Epithelial cell of alveolus of lung (primary cell): ENCODE measurements around the gene CTSA. TPM values are rescaled to one million over a fixed set of nuclear protein-coding genes. Genes with fewer than 3 reads are reported as not detected.

ENCODE experiments used
- total RNA-seq: library from RNA; depleted of rRNA; stranded (reverse); fragments of >200 nt; gene quantifications from 2 replicates; pipeline ENCODE4 v1.2.1, GENCODE V29; 2015

CTSA gene
- 93.3 and 101 TPM in 2 replicates for total RNA-seq

DNA sequence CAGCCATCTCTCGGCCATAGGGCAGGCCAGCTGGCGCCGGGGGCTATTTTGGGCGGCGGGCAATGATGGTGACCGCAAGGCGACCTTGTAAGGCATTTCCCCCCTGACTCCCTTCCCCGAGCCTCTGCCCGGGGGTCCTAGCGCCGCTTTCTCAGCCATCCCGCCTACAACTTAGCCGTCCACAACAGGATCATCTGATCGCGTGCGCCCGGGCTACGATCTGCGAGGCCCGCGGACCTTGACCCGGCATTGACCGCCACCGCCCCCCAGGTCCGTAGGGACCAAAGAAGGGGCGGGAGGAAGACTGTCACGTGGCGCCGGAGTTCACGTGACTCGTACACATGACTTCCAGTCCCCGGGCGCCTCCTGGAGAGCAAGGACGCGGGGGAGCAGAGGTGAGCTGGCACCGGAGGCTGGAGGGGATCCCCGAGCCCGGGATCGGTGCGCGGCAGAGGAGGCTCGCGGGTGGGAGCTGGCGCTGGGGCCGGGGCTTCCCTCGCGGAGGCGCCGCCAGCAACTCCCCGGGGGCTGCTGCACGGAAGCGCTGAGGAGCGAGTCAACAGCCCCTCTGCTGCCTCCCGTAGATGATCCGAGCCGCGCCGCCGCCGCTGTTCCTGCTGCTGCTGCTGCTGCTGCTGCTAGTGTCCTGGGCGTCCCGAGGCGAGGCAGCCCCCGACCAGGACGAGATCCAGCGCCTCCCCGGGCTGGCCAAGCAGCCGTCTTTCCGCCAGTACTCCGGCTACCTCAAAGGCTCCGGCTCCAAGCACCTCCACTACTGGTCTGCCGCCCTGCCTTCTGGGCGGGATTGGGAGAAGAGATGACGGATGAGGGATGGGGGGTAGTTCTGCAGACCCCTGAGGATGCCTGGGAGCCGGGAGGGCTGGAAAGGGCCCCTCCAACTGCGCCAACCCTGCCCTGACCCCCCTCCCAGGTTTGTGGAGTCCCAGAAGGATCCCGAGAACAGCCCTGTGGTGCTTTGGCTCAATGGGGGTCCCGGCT, at the start of gene CTSA, which contains the start of gene NEURL2:
TSS of gene CTSA (plus strand) at position 351 of the 999 bp plus-strand sequence. CDS start at position 585, 234 bp downstream.
TSS of gene NEURL2 (minus strand) at position 224 of the 999 bp plus-strand sequence. CDS start at position 7, 217 bp downstream.

DNA sequence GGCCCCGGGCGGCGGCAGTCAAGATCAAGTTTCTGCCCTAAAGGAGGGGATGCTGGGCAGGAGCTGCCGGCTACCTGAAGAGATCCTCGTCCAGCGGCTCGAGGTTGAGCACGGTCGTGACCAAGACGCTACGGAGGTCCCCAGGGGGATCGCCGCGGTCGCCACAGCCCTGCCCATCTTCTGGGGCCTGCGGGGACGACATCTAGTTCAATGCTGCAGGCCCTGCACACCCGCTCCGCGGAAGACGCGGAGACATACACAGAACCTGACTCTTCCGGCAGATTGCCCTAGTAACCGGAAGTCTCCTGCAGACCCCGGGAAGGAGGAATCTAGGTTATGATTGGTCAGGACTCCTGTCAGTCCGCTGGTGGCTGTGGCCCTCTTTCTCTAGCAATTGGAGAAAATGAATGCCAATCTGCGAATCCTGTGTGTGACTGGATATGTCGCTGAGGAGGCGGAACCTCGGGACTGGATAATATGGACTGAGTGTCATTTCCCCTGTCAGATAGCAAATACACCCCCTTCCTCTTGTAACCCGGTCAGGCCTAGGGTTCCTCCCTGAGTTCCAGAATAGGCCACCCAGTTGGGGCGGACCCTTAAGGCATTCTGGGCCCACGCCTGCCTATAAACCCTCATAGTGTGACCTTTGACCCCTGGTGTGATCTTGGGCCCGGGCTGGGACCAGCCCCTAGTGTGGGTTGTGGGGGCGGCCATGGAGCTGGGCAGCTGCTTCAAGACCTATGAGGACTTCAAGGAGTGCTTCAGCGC, 33.8 kb upstream of the CTSA start, which contains the start of the genes ACOT8 and ZSWIM3:
TSS of gene ACOT8 (minus strand) at position 279 of the 768 bp plus-strand sequence. CDS start at position 202, 77 bp downstream.
TSS of gene ZSWIM3 (plus strand) at position 501 of the 768 bp plus-strand sequence. CDS start at position 713, 212 bp downstream.

DNA sequence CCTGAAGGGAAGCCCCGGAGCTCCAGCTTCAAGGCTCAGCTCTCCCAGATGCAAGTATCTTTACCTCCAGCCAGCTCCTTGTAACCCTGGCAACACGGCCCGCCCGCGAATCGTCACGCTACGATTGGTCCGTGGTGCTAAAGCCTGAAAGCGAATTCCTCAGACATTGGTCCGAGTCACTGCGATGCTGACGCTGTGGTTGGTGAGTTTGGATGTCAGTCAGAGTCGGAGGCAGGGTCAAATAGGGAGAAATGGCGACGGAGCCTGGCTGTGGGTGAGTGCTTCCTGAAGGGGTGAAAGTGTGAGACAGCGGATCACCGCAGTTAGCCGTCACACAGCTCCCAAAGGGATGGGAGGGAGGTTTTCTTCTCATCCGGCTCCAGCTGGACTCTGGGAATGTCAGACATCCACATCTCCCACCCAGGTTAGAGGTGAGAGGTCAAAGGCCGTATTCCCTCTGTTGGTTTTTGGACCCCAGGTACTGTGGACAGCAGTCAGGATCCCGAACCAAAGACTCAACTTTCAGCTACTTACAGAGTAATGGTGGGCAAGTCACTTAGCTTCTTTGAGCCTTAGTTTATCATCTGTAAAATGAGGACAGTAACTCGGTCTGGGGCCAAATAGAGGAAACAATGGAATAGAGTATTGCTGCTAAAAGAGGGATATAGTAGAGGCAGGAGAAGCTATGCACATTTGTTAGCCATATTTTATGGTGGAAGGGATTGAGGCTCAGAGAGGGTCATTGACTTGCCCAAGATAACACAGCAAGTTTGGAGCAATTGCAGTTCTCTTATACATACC, 9.9 kb upstream of the CTSA start, which contains the start of gene ZSWIM1:
TSS of gene ZSWIM1 (plus strand) at position 240 of the 801 bp plus-strand sequence. CDS start 1,366 bp downstream, outside the sequence.

DNA sequence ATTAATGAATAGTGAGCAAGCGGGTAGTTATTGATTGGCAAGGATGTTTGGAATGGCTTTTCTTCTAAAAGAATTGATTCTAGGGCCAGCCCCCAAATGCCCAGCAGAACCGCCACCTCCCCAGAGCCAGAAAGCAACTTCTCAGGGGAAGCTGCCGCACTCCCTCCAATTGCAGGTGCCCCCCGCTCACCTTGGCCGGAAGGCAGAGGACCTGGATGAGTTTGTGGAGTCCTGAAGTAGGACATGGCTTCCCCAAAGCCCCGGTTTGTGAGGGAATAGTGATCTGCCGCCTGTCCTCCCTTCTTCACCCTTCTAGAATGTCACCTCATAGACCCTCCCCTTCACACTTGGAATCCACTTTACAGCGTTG, 3.8 kb upstream of the CTSA start, which contains the start of gene SPATA25:
TSS of gene SPATA25 (minus strand) at position 277 of the 370 bp plus-strand sequence. CDS start at position 245, 32 bp downstream.

DNA sequence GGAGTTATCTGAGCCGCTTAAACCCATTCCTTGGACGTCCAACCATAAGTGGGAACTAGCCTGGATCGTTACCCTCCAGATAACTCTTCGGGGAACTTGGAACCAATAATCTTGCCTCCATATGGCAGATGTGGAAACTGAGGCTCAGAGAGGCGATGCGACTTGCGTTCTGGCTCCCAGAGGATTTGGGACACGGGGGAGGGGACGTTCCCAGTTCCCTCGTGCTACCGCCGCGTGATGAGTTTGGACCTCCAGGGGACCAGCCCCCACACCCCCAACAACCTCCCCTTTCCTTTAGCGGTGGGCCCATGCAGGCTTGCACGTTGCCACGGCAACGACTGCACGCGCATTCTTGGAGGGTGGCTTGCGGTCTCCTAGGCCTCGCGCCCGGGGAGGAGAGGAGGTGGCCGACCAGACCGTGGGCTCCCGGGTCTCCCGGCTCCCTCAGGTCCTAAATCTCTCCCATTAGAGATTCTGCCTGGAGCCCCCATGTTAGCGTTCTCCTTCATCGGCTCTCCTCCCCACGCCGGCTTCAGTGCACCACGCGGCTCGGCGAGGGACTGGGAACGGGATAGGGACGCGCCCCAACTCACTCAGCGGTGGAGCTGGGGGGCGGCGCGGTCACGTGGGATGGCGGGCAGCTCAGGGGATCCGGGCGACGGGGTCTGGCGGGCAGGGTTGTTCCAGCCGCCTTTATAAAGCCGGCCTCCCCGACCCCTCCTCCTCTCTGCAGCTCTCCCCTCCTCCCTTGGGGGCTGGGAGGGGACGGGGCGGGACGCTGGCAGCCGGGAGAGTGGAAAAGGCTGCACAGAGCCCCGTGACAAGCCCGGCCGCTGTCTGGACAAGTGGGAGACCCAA, 20.6 kb downstream of the CTSA start, which contains the start of gene PLTP:
TSS of gene PLTP (minus strand) at position 670 of the 858 bp plus-strand sequence. CDS start 703 bp downstream, outside the sequence.

DNA sequence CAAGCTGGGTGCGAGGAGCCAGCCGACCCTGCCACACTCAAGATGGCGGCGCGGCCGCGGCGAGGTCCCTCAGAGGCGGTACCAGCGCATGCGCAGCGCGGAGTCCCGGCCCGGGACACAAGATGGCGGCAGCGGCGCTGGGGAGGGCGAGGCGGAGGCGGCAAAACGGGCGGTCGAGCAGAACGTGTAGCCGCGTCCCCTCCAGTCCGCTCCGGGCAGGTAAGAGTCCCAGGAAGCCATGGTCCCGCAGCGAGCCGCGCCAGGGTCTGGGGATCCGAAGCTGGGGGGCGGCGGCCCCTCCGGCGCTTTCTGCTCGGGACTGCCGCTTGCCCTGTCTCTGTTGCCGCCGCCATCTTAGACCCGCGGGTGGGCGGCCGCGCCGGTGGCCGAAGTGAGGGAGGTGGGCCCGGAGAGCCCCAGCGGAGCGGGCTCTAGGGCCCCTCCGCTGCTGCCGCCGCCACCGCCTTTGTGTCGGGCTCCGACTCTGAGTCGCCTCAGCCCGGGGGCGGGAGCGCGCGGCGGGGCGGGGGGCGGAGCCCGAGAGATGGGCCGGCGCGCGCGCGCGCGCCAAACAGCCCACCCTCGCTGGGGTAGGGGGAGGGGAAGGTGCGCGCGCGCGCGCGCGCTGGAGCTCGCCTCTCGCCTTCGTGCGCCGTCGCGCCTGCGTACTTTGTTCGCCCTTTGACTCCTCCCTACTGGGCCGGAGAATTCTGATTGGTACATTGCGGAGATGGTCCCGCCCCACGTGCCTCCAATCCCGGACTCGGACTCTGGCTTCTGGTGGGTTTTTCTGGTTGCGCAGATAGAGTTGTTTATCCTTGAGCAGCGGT, 43.7 kb downstream of the CTSA start, which contains the start of gene PCIF1:
TSS of gene PCIF1 (plus strand) at position 98 of the 830 bp plus-strand sequence. CDS start 4,317 bp downstream, outside the sequence.

Other genes starting within 250 kb of the CTSA start
- gene WFDC11, start 221.1 kb upstream of the CTSA start, total RNA-seq, result not detected in 2 replicates
- gene WFDC13, start 189.3 kb upstream of the CTSA start, total RNA-seq, result not detected in 2 replicates
- gene WFDC10B, start 186.3 kb upstream of the CTSA start, total RNA-seq, result not detected in 2 replicates
- not detected in 2 replicates for gene SPINT4, start 169.0 kb upstream of the CTSA start, total RNA-seq
- 0.26 and 7.5 TPM in 2 replicates for gene WFDC3, start 99.5 kb upstream of the CTSA start, total RNA-seq
- 26.4 and 28.7 TPM in 2 replicates for gene DNTTIP1, start 99.4 kb upstream of the CTSA start, total RNA-seq
- 65.5 and 110 TPM in 2 replicates for gene UBE2C, start 78.7 kb upstream of the CTSA start, total RNA-seq
- gene TNNC2, start 64.0 kb upstream of the CTSA start, total RNA-seq, result 0.24 TPM in 1 of 2 replicates, not detected in the other
- 31.7 and 43.9 TPM in 2 replicates for gene SNX21, start 57.5 kb upstream of the CTSA start, total RNA-seq
- 45.8 and 54.5 TPM in 2 replicates for gene ACOT8, start 33.9 kb upstream of the CTSA start, total RNA-seq
- gene ZSWIM3, start 33.7 kb upstream of the CTSA start, total RNA-seq, result 4.1 and 4.2 TPM in 2 replicates
- gene ZSWIM1, start 10.1 kb upstream of the CTSA start, total RNA-seq, result 7.2 and 10.7 TPM in 2 replicates
- gene SPATA25, start 3.7 kb upstream of the CTSA start, total RNA-seq, result 0.72 and 1.2 TPM in 2 replicates
- 2.6 and 7.6 TPM in 2 replicates for gene NEURL2, start 127 bp upstream of the CTSA start, total RNA-seq
- 121 and 318 TPM in 2 replicates for gene PLTP, start 20.8 kb downstream of the CTSA start, total RNA-seq
- 19.0 and 20.2 TPM in 2 replicates for gene PCIF1, start 43.3 kb downstream of the CTSA start, total RNA-seq
- gene ZNF335, start 80.9 kb downstream of the CTSA start, total RNA-seq, result 8.8 and 17.7 TPM in 2 replicates
- 0.39 TPM in 1 of 2 replicates, not detected in the other for gene MMP9, start 117.6 kb downstream of the CTSA start, total RNA-seq
- gene SLC12A5, start 137.9 kb downstream of the CTSA start, total RNA-seq, result 0.08 TPM in 1 of 2 replicates, not detected in the other
- gene NCOA5, start 198.6 kb downstream of the CTSA start, total RNA-seq, result 16.0 and 24.2 TPM in 2 replicates
- gene CD40, start 227.0 kb downstream of the CTSA start, total RNA-seq, result 7.3 and 13.1 TPM in 2 replicates